ENCODE data around the gene NDRG2. TPM values are rescaled to one million over a fixed set of nuclear protein-coding genes. Genes with fewer than 3 reads are reported as not detected.
A peak's percentile ranks its signal among the peaks of the same experiment; 100 is the strongest.

Gene NDRG2
- total RNA-seq (ENCODE audit: low replicate concordance), result 1.8 and 10.5 TPM in 2 replicates

GRCh38 chr14:21024585-21025370 lies at the start of gene NDRG2:
NDRG2 (minus strand) TSS chr14:21025061; CDS start chr14:21023315, 1,746 bp downstream.
- DNase-seq (ENCODE audit: low read depth), result no peak
- H3K4me3 ChIP-seq (ENCODE audit: low read depth, low read length), result peak within 1 kb of the TSS; percentile 57
- no peak for TF ChIP-seq CTCF (IDR thresholded peaks at IDR 0.05; ENCODE audit: insufficient read depth, low read length)

- no peak for DNase-seq (ENCODE audit: low read depth)
- no peak for TF ChIP-seq CTCF (IDR thresholded peaks at IDR 0.05; ENCODE audit: insufficient read depth, low read length)
- no peak overlapping the region for H3K4me3 ChIP-seq (ENCODE audit: low read depth, low read length)
Observed at GRCh38 chr14:21073921-21074320, 49.1 kb upstream of the NDRG2 start.

DNA sequence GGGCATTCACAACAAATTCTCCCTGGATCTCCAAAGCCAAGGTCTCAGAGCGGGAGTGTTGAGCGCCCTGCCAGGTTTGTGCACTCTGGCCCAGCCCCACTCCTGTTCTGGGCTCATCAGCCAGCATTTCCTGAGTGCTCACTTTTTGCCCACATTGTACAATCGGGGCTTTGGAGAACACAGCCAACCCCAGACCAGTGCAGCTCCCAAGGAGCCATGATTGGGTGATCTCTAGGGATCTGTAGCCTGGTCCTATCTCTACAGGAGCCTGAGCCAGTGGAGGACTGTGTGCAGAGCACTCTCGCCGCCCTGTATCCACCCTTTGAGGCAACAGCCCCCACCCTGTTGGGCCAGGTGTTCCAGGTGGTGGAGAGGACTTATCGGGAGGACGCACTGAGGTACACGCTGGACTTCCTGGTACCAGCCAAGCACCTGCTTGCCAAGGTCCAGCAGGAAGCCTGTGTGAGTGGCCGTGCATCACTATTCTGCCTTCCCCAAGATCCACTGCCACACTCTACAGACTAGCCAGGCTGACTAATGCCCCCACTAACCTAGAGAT lies 48.0 kb upstream of the NDRG2 start:
- no peak overlapping the region for H3K4me3 ChIP-seq (ENCODE audit: low read depth, low read length)
- no peak for DNase-seq (ENCODE audit: low read depth)

DNA sequence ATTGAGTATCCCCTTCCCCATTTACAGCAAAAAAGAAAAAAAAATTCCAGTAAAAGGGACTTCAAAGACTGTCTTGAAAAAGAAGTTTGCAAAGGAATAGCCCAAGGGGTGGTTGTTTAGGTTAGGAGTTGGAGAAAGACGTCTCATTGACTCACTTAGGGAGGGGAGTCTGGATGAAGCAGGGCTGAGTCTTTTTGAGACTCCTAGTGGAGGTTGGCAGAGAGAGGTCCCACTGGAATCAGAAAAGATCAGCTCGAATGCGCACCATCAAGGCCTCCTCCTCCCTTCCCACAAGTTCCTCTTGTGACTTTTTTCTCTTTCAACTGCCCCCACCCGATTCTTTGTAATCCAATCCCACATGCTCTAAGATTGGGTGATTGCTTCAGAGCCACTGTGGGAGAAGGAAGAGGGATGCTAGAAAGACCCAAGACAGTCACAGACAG lies 47.2 kb upstream of the NDRG2 start:
- DNase-seq (ENCODE audit: low read depth), result peak; percentile 95
- peak overlapping the region; percentile 81 for H3K4me3 ChIP-seq (ENCODE audit: low read depth, low read length)
- peak; percentile 29 for TF ChIP-seq CTCF (IDR thresholded peaks at IDR 0.05; ENCODE audit: insufficient read depth, low read length)

More for the DNA sequence above, 48.0 kb upstream of the NDRG2 start:
- TF ChIP-seq CTCF (IDR thresholded peaks at IDR 0.05; ENCODE audit: insufficient read depth, low read length), result no peak

DNA sequence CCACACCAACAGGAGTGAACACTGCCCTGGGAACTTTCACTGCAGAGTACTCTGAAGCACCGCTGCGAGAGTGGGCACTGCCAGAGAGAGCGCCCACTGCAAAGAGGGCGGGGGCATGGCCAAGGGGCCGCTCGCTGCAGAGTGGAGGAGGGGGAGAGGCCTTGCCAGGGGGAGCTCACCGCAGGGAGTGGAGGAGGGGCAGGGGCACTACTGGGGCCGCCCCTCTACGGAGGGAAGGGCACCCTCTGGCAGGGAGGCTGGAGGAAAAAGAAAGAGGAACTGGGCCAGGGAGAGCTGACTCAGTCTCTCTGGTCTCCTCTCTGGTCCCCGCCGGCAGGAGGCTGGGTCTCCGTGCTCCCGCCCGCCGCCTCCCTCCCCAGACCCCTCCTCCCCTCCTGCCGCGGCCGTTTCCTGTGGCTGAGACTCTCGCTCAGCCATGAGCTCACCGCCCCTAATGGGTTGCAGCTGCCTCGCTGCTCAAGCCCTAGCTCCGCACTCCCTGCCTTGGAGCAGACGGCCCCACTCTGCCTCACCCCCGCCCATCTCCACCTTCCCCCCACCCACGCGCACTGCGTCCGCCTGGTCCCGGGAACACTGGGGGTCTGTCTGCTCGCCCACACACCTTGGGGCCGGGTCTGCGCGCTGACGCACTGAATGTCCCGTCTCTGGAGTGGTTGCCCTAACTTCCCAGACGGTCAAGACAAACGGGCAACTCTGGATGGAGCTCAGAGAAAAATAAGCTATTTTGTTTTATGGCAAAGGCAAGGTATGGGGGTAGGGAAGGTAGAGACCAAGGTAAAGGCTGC lies 46.6 kb upstream of the NDRG2 start:
- H3K4me3 ChIP-seq (ENCODE audit: low read depth, low read length), result peak overlapping the region; percentile 81
- peak; percentile 93 for DNase-seq (ENCODE audit: low read depth)
- TF ChIP-seq CTCF (IDR thresholded peaks at IDR 0.05; ENCODE audit: insufficient read depth, low read length), result no peak

DNA sequence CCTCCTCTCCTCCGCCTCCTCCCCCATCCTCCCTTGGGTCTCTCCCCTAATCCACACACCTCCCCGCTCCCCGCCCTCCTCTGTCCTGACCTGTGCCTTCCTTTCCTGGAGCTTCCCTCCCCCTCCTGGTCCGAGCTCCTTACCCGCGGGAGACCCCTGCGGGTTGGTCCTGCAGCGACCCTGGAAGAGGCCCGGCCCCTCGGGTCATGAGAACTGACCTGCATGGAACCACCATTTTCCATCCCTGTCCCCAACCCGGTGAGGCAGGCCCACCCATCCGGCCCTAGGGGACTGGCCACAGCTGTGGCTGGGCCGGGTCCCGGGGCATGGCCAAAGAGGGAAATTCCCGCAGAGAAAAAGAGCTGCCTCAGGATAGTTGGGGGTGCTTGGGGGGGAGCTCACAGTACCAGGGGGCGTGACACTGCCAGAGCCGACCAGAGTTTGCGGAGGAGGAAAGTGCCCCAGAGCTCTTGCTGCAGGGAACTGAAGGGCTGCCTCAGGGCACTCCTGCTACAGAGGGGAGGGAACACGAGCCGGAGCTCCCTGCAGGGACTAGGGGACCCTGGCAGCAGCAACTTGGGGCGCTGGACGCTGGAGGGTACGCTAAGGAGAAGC lies 45.9 kb upstream of the NDRG2 start:
- DNase-seq (ENCODE audit: low read depth), result peak; percentile 45
- no peak for TF ChIP-seq CTCF (IDR thresholded peaks at IDR 0.05; ENCODE audit: insufficient read depth, low read length)
- H3K4me3 ChIP-seq (ENCODE audit: low read depth, low read length), result peak overlapping the region; percentile 81
